Common myeloid progenitor, CD34-positive (primary cell): ENCODE measurements around the gene STRN4.
"Not testable (repeated sequence)": the region's sequence is repeated elsewhere in the genome, so short reads cannot be mapped to it uniquely, and the experiment has no call there.

ENCODE experiments used
- CTCF ChIA-PET: fragments of 350-600 bp; sonication (Branson Sonifier 250); formaldehyde crosslinking; loops from one replicate; lab custom pipeline; 2021; ENCODE audit warnings: antibody characterized with exemption; lab: Charles Lee
- POLR2A ChIA-PET: fragments of 350-600 bp; sonication (Branson Sonifier 250); formaldehyde crosslinking; loops from one replicate; lab custom pipeline; 2021; ENCODE audit warnings: antibody characterized with exemption; lab: Charles Lee
- DNase-seq, 3 donors: peaks; one replicate each; pipeline versions ENCODE4 v3.0.0 to v3.0.0-alpha.2; 2013
- H3K27ac ChIP-seq, 2 experiments: 1 replicate in 1 of 2; 2 replicates in 1 of 2; pipeline ENCODE4 v1.7.0; 2013; ENCODE audit warnings: inconsistent platforms in 2 of 2, low read length in 2 of 2, mild to moderate bottlenecking in 2 of 2, low read depth in 1 of 2, moderate library complexity in 1 of 2; ENCODE audit not compliant: severe bottlenecking in 2 of 2, insufficient read depth in 1 of 2, poor library complexity in 1 of 2
- H3K27me3 ChIP-seq, 5 experiments: replicated peaks in 2 of 5; 1 replicate in 3 of 5; 2 replicates in 2 of 5; pipeline versions ENCODE4 v1.6.1 to v1.7.0; 2013; ENCODE audit warnings: low read length in 4 of 5, mild to moderate bottlenecking in 2 of 5, moderate library complexity in 2 of 5, inconsistent platforms in 1 of 5; ENCODE audit not compliant: insufficient read depth in 5 of 5, control insufficient read depth in 4 of 5
- H3K36me3 ChIP-seq, 4 experiments: 1 replicate in 2 of 4; 2 replicates in 2 of 4; pipeline versions ENCODE4 v1.6.1 to v1.7.0; 2013; ENCODE audit warnings: low read length in 3 of 4, control low read depth in 1 of 4, mild to moderate bottlenecking in 1 of 4; ENCODE audit not compliant: control insufficient read depth in 4 of 4, insufficient read depth in 4 of 4
- H3K4me1 ChIP-seq, 4 experiments: 1 replicate in 3 of 4; 2 replicates in 1 of 4; pipeline versions ENCODE4 v1.6.1 to v1.7.1; 2013; ENCODE audit warnings: low read length in 3 of 4, mild to moderate bottlenecking in 3 of 4, control low read depth in 1 of 4, inconsistent platforms in 1 of 4, moderate library complexity in 1 of 4; ENCODE audit not compliant: control insufficient read depth in 4 of 4, insufficient read depth in 4 of 4; ENCODE audit errors: control extremely low read depth in 1 of 4
- H3K4me3 ChIP-seq, 7 experiments: 1 replicate in 4 of 7; 2 replicates in 3 of 7; pipeline versions ENCODE4 v1.5.1 to v1.7.0; 2013; ENCODE audit warnings: mild to moderate bottlenecking in 7 of 7, low read length in 6 of 7, moderate library complexity in 6 of 7, inconsistent platforms in 2 of 7, low read depth in 2 of 7, control low read depth in 1 of 7; ENCODE audit not compliant: insufficient read depth in 4 of 7, control insufficient read depth in 1 of 7; ENCODE audit errors: extremely low read depth in 1 of 7
- H3K9me3 ChIP-seq, 5 experiments: 1 replicate in 4 of 5; 2 replicates in 1 of 5; pipeline versions ENCODE4 v1.6.1 to v1.7.1; 2013; ENCODE audit warnings: low read length in 4 of 5, mild to moderate bottlenecking in 2 of 5, inconsistent platforms in 1 of 5, low read depth in 1 of 5, moderate library complexity in 1 of 5; ENCODE audit not compliant: control insufficient read depth in 4 of 5, insufficient read depth in 2 of 5; ENCODE audit errors: control extremely low read depth in 1 of 5
- WGBS: methylation state at CpG from one replicate; pipeline ENCODE4 v1.1.5; 2013; ENCODE audit not compliant: insufficient coverage; 5-methylcytosine and 5-hydroxymethylcytosine counted together

The STRN4 gene

GRCh38 chr19:46762245-46762890 lies 16.1 kb upstream of the STRN4 start:
- DNase-seq, result no peak
- Histone ChIP-seq H3K36me3 (peaks cover 0 to 3% (median 1%) of the 10 kb centered on the region in 4 experiments), H3K4me1 (peaks cover 0 to 4% (median 0%) of the 10 kb centered on the region in 4 experiments), H3K4me3 (no peak overlapping the region), H3K27ac (no peak overlapping the region), H3K9me3 (no peaks in the 10 kb centered on the region), H3K27me3 (no peaks in the 10 kb centered on the region)
- POLR2A ChIA-PET, result no interaction called here
- CTCF ChIA-PET, result interaction anchor here (0.7 kb wide), 1 partner anchor 9 kb away, joined by 3 read pairs; no protein-coding TSS in a partner anchor
- WGBS, result 99% methylated on average over 5 of the region's 6 CpGs

GRCh38 chr19:46761418-46761831 lies 15.2 kb upstream of the STRN4 start:
- POLR2A ChIA-PET, result no interaction called here
- no peak for DNase-seq
- no peaks in the 10 kb centered on the region for H3K27me3 ChIP-seq
- WGBS, result 88% methylated on average over 3 of the region's 5 CpGs
- peaks cover 0 to 7% (median 4%) of the 10 kb centered on the region in 4 experiments for H3K36me3 ChIP-seq
- H3K4me3 ChIP-seq, result no peak overlapping the region
- CTCF ChIA-PET, result interaction anchor here (0.7 kb wide), 1 partner anchor 25 kb away, joined by 3 read pairs; no protein-coding TSS in a partner anchor
- H3K9me3 ChIP-seq, result no peaks in the 10 kb centered on the region
- H3K27ac ChIP-seq, result no peak overlapping the region
- peaks cover 0 to 12% (median 7%) of the 10 kb centered on the region in 4 experiments for H3K4me1 ChIP-seq

- Histone ChIP-seq H3K4me1 (peaks cover 0 to 12% (median 8%) of the 10 kb centered on the region in 4 experiments), H3K36me3 (peaks cover 0 to 12% (median 6%) of the 10 kb centered on the region in 4 experiments)
- WGBS, result no CpG with 5 or more reads among the region's 4 CpGs
- H3K4me3 ChIP-seq, DNase-seq, H3K9me3 ChIP-seq, POLR2A ChIA-PET, H3K27me3 ChIP-seq, H3K27ac ChIP-seq: not testable (repeated sequence)
- CTCF ChIA-PET, result interaction anchor here (0.9 kb wide), 1 partner anchor 32 kb away, joined by 3 read pairs; no protein-coding TSS in a partner anchor
Observed at GRCh38 chr19:46760897-46761296, 14.6 kb upstream of the STRN4 start.

DNA sequence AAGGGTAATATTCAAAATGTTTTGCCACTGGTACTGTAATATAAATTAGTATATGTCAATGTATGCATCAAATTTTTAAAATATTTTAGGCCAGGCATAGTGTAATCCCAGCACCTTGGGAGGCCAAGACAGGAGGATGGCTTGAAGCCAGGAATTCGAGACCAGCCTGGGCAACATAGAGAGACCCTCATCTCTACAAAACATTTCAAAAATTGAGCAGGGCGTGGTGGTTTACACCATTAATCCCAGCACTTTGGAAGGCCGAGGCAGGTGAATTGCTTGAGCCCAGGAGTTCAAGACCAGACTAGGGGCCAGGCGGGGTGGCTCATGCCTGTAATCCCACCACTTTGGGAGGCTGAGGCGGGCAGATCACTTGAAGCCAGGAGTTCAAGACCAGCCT lies 14.1 kb upstream of the STRN4 start:
- no peak overlapping the region for H3K4me3 ChIP-seq
- 98% methylated on average over 5 of the region's 5 CpGs for WGBS
- DNase-seq, result no peak
- no peaks in the 10 kb centered on the region for H3K9me3 ChIP-seq
- ChIA-PET POLR2A (no interaction called here), CTCF (interaction anchor here (0.9 kb wide), 1 partner anchor 31 kb away, joined by 3 read pairs; no protein-coding TSS in a partner anchor)
- H3K4me1 ChIP-seq, result peaks cover 0 to 12% (median 8%) of the 10 kb centered on the region in 4 experiments
- peaks cover 0 to 17% (median 7%) of the 10 kb centered on the region in 4 experiments for H3K36me3 ChIP-seq
- no peaks in the 10 kb centered on the region for H3K27me3 ChIP-seq
- H3K27ac ChIP-seq, result no peak overlapping the region

DNA sequence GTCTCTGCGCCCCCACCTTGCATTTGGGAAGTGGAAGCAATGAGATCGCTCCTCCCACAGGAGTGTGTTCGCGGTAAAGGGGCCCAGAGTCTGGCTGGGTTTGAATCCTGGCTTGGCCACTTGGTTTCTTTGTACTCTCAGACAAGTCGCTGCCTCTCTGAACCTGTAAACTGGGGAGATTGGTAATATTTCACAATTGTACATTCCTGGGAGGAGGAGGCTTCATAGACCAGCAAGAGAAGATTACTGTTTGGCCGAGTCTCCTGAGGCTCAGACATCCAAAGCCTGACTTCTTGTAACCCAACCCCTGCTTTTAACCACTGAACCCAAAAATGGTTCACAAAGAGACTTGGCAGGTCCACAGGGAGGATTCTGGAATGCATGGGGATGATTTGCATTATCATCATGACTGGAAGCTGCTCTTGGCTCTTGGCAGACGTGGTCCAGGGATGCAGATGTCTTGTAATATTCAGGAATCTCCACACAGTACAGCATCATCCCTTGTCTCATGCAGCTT lies 13.6 kb upstream of the STRN4 start:
- H3K27me3 ChIP-seq, result no peaks in the 10 kb centered on the region
- H3K9me3 ChIP-seq, result no peaks in the 10 kb centered on the region
- no peak for DNase-seq
- ChIA-PET CTCF (no interaction called here), POLR2A (no interaction called here)
- no peak overlapping the region for H3K4me3 ChIP-seq
- peaks cover 0 to 15% (median 8%) of the 10 kb centered on the region in 4 experiments for H3K4me1 ChIP-seq
- peaks cover 0 to 17% (median 7%) of the 10 kb centered on the region in 4 experiments for H3K36me3 ChIP-seq
- WGBS, result 95% methylated on average over 5 of the region's 7 CpGs
- no peak overlapping the region for H3K27ac ChIP-seq

GRCh38 chr19:46759206-46759605 lies 13.0 kb upstream of the STRN4 start:
- ChIA-PET CTCF (interaction anchor here (1.6 to 12.3 kb wide), 6 partner anchors 11 to 80 kb away, joined by 4 to 189 read pairs (median 6); no protein-coding TSS in a partner anchor), POLR2A (no interaction called here)
- WGBS, result 100% methylated on average over 2 of the region's 6 CpGs
- H3K9me3 ChIP-seq, result no peaks in the 10 kb centered on the region
- H3K36me3 ChIP-seq, result peaks cover 0 to 17% (median 7%) of the 10 kb centered on the region in 4 experiments
- H3K4me1 ChIP-seq, result peaks cover 0 to 15% (median 8%) of the 10 kb centered on the region in 4 experiments
- no peak overlapping the region for H3K4me3 ChIP-seq
- no peaks in the 10 kb centered on the region for H3K27me3 ChIP-seq
- DNase-seq, result no peak
- no peak overlapping the region for H3K27ac ChIP-seq

GRCh38 chr19:46756544-46756888 lies 10.3 kb upstream of the STRN4 start:
- ChIA-PET POLR2A (no interaction called here), CTCF (interaction anchor here (1.0 to 12.3 kb wide), 10 partner anchors 9 to 91 kb away, joined by 3 to 189 read pairs (median 5); no protein-coding TSS in a partner anchor)
- no peaks in the 10 kb centered on the region for H3K27me3 ChIP-seq
- H3K4me1 ChIP-seq, result peaks cover 0 to 15% (median 8%) of the 10 kb centered on the region in 4 experiments
- H3K9me3 ChIP-seq, result no peaks in the 10 kb centered on the region
- peaks cover 0 to 21% (median 11%) of the 10 kb centered on the region in 4 experiments for H3K36me3 ChIP-seq
- H3K27ac ChIP-seq, result no peak overlapping the region
- 48% methylated on average over 19 of the region's 30 CpGs for WGBS
- no peak overlapping the region for H3K4me3 ChIP-seq
- DNase-seq, result peak in 2 of 3 donors; percentile 46 to 52
